ENCODE data around the gene STRIT1.

STRIT1 gene

GRCh38 chr3:155293516-155293915 is at the start of gene STRIT1:
Gene STRIT1, minus strand, starts transcription at chr3:155293683.
- DNase-seq: no peak

- DNase-seq: no peak
Measured at GRCh38 chr3:155342344-155342743, 48.9 kb upstream of the STRIT1 start.

GRCh38 chr3:155339052-155339451 is 45.6 kb upstream of the STRIT1 start:
- no peak for DNase-seq

- no peak for DNase-seq
Measured at GRCh38 chr3:155335724-155336354, 42.4 kb upstream of the STRIT1 start.

DNA sequence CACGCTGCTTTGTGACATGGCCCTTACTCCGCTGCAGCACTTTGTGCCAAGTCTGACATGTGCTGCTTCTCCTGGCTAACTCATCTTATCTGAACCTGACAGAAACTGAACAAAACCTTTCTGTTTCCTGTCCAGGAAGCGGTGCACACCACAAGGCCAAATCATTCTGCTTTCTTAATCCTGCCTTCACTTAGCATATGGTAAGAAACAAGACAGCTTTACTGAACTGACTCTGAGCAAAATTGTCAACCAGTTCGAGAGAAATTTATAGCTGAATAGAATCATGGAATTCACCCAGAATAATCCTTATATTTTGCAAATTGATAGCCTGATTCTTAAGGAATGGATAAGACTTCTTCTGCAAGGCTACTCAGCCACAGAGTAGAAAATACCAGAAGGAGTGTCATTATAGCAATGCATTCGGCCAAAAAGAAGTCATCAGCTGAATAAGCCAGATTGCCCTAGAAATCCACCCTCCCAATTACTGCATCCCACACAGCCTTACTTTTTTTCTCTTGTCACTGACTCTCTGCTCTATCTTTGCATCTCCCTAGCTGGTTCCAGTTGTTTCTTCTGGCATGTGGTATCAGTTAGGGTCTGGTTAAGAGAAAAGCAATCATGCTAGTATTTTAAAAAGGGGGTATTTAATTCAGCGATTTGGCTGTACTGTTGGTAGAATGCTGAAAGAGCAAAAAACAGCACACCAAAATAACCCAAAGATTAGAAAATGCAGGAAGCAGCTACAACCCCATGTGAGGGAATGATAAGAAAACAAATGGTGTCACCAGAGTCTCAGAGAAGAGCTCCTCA is 41.6 kb upstream of the STRIT1 start:
- no peak for DNase-seq

GRCh38 chr3:155334215-155334913 is 40.9 kb upstream of the STRIT1 start:
- no peak for DNase-seq

- DNase-seq: no peak
Measured at GRCh38 chr3:155332716-155333115, 39.2 kb upstream of the STRIT1 start.

- no peak for DNase-seq
Measured at GRCh38 chr3:155331078-155331477, 37.6 kb upstream of the STRIT1 start.

GRCh38 chr3:155330370-155330769 is 36.9 kb upstream of the STRIT1 start:
- DNase-seq: no peak

GRCh38 chr3:155329513-155330048 is 36.1 kb upstream of the STRIT1 start:
- no peak for DNase-seq

DNA sequence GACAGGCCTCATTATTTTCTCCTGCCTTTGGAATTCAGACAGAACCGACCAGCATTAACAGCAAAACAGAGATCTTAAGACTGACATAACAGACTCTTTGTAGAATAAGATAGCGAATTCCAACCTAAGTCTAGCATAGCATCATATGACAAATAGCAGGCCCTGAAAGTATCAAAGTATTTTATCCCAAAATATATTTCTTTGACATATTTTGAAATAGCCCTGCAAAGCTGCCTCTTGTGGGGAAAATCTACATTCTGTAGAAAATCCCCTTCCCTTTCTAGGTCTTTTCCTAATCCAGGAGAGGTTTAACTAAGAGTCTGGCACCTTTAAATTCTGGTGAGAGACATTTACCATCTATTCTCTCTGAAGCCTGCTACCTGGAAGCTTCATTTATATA is 34.4 kb upstream of the STRIT1 start:
- DNase-seq: no peak

GRCh38 chr3:155327430-155327829 is 33.9 kb upstream of the STRIT1 start:
- DNase-seq: no peak

- no peak for DNase-seq
Measured at GRCh38 chr3:155326901-155327300, 33.4 kb upstream of the STRIT1 start.

- DNase-seq: no peak
Measured at GRCh38 chr3:155326244-155326643, 32.8 kb upstream of the STRIT1 start.

GRCh38 chr3:155325263-155325835 is 31.9 kb upstream of the STRIT1 start:
- DNase-seq: no peak

DNA sequence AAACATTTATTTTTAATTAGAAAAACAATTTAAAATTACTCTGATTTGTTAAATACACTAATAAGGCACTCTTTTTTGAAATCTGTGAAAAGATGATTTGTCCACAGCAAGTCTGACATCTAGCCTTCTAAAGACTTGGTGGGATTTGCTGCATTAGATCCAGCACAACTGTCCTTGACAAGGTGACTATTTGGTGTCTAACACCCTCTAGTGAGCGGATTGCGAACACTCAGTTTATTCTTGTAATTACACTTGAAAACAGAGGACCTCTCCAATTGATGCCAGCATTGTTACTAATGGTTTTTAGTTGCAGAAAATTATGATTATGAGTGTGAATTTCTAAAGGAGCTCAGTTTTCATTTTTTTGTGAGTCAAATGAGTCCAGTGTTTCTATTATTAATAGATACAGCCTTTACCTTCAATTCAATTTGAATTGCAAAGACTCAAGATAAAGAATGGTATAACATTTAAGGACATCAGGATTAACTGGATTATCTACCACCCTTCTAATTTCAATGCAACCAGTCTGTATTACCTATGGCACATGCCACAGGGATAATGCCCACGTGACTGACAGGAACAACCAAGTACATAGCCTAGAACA is 29.7 kb upstream of the STRIT1 start:
- DNase-seq: peak; percentile 60

GRCh38 chr3:155321418-155321817 is 27.9 kb upstream of the STRIT1 start:
- DNase-seq: no peak

DNA sequence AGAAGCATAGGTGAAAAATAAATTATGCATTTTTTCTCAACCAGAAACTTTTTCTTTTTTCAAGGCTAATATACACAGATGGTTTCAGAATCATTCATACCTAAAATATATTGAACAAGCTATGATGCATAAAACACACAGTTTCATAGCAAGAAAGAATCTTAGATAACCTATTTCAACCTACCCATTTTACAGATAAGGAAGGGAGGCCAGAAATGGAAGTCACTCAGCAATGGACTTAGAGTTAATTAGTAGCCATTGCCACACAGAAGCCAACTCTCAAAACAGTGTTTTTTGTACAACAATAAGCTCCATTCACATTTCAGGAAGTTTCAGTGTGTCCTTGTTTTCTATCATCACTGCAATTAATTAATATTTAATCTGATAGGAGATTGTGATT is 27.5 kb upstream of the STRIT1 start:
- DNase-seq: no peak

GRCh38 chr3:155318740-155319139 is 25.3 kb upstream of the STRIT1 start:
- no peak for DNase-seq

- DNase-seq: no peak
Measured at GRCh38 chr3:155317211-155317610, 23.7 kb upstream of the STRIT1 start.

- no peak for DNase-seq
Measured at GRCh38 chr3:155316426-155316825, 22.9 kb upstream of the STRIT1 start.

DNA sequence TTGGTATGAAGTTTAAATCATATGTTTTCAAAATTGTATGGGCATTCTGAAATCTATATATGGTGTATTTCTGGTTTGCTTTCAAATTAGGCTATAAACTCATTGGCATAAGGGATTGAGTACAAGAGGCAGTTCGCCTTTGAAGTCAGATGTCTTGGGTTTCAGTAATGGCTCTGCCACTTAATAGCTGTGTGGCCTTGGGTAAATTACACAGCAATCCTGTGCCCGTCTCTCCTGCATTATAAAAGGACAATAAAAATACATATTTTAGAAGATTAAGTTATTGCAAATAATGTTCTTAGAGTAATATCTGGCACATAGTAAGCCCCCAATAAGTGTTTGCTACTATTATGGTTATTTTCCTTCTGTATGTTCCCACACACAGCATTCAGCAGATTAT is 20.4 kb upstream of the STRIT1 start:
- no peak for DNase-seq

DNA sequence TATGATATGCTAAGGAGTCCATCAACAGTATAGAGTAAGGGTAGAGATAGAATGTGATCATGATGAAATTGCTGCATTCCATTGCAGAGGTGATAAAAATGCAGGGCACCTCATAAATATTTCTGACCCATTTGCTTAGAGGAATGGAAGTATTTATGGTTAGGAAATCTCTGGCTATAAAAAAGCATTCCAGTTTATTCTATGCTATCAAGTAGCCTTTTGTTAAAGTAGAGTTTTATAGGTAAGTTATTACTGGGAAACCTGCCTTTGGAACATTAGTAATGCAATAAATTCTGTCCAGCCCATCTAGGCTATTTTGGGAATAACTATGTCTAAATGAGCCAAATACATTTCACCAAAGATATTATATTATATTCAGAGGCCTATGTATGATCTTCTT is 19.8 kb upstream of the STRIT1 start:
- DNase-seq: no peak
